PC-9 (cell line): ENCODE data around the gene TTC28. TPM values are rescaled to one million over a fixed set of nuclear protein-coding genes. Genes with fewer than 3 reads are reported as not detected.

ENCODE experiments used
- BruUV-seq: library from RNA; stranded (reverse); fragments of 400-500 nt; replicated peaks from 2 replicates; lab custom pipeline; 2021; lab: Mats Ljungman, UMichigan
- CTCF ChIA-PET: fragments of 300-600 bp; sonication (Branson Sonifier 250); formaldehyde crosslinking; loops from one replicate; lab custom pipeline; 2022; ENCODE audit warnings: antibody characterized with exemption; lab: Charles Lee
- POLR2A ChIA-PET: fragments of 300-600 bp; sonication (Branson Sonifier 250); formaldehyde crosslinking; loops from one replicate; lab custom pipeline; 2022; ENCODE audit warnings: antibody characterized with exemption; ENCODE audit not compliant: unreplicated experiment; lab: Charles Lee
- DNase-seq, 2 experiments: peaks; one replicate each; pipeline versions ENCODE4 v3.0.0 to v3.0.0-alpha.2; 2015 to 2022; ENCODE audit warnings: mixed read lengths in 1 of 2
- H2AFZ ChIP-seq: fragments of 200-600 bp; sonication (generic); 2 replicates; pipeline ENCODE4 v1.8.1; 2017; ENCODE audit warnings: antibody characterized with exemption
- H3F3A ChIP-seq: fragments of 200-600 bp; sonication (generic); 2 replicates; pipeline ENCODE4 v1.8.1; 2017; ENCODE audit warnings: antibody characterized with exemption, mild to moderate bottlenecking, low read depth; ENCODE audit not compliant: insufficient read depth
- H3K27ac ChIP-seq: fragments of 200-600 bp; sonication (generic); 2 replicates; pipeline ENCODE4 v1.6.1; 2016; ENCODE audit warnings: mixed run types
- H3K27me3 ChIP-seq: fragments of 200-600 bp; sonication (generic); 2 replicates; pipeline ENCODE4 v1.6.1; 2016; ENCODE audit warnings: low read depth, mixed run types; ENCODE audit not compliant: insufficient read depth
- H3K36me3 ChIP-seq: fragments of 200-600 bp; sonication (generic); 2 replicates; pipeline ENCODE4 v1.6.1; 2016; ENCODE audit warnings: low read depth, mixed run types
- H3K4me1 ChIP-seq: fragments of 200-600 bp; sonication (generic); replicated peaks from 2 replicates; pipeline ENCODE4 v1.6.1; 2016; ENCODE audit warnings: mixed run types; ENCODE audit not compliant: insufficient read depth
- H3K4me2 ChIP-seq: fragments of 200-600 bp; sonication (generic); 2 replicates; pipeline ENCODE4 v1.6.1; 2017; ENCODE audit warnings: mixed run types
- H3K4me3 ChIP-seq: fragments of 200-600 bp; sonication (generic); 2 replicates; pipeline ENCODE4 v1.6.1; 2016; ENCODE audit warnings: mixed run types
- H3K79me2 ChIP-seq: fragments of 200-600 bp; sonication (generic); 2 replicates; pipeline ENCODE4 v1.6.1; 2017; ENCODE audit warnings: low read depth, mixed run types
- H3K9me2 ChIP-seq: fragments of 200-600 bp; sonication (generic); 2 replicates; pipeline ENCODE4 v1.8.1; 2017; ENCODE audit warnings: mild to moderate bottlenecking; ENCODE audit not compliant: insufficient read depth
- H3K9me3 ChIP-seq: fragments of 200-600 bp; sonication (generic); 2 replicates; pipeline ENCODE4 v1.8.1; 2016; ENCODE audit warnings: low read depth; ENCODE audit not compliant: insufficient read depth
- H4K20me1 ChIP-seq: fragments of 200-600 bp; sonication (generic); 2 replicates; pipeline ENCODE4 v1.8.1; 2017; ENCODE audit not compliant: insufficient read depth
- CTCF ChIP-seq: fragments of 200-600 bp; sonication (generic); conservative IDR thresholded peaks from 2 replicates; pipeline ENCODE4 v1.6.1; 2017; ENCODE audit warnings: mixed run types, antibody characterized with exemption, mild to moderate bottlenecking, moderate library complexity
- EZH2 ChIP-seq: fragments of 200-600 bp; sonication (generic); IDR thresholded peaks from 2 replicates; pipeline ENCODE4 v1.8.0; 2017; ENCODE audit warnings: antibody characterized with exemption, low read depth
- intact Hi-C: fragments of 100-400 bp; cut with micrococcal nuclease; formaldehyde crosslinking; loops from one replicate; pipeline ENCODE4 v1.10.0; 2022; ENCODE audit not compliant: unreplicated experiment
- total RNA-seq: library from RNA; stranded (reverse); gene quantifications from 2 replicates; pipeline ENCODE4 v1.2.3, GENCODE V29; 2021

The TTC28 gene
- total RNA-seq, 1 experiment from 2014 or later = 6.7 TPM

- Histone ChIP-seq H3K4me2 (no peak overlapping the region), H3K4me3 (no peak overlapping the region), H3K27me3 (no peaks in the 10 kb centered on the region), H4K20me1 (no peaks in the 10 kb centered on the region), H2AFZ (no peak overlapping the region), H3K79me2 (no peaks in the 10 kb centered on the region), H3K36me3 (no peaks in the 10 kb centered on the region), H3K4me1 (0 out of 2 replicates have a peak, but pooled peaks cover 3% of the 10 kb centered on the region), H3K9me3 (no peaks in the 10 kb centered on the region), H3F3A (no peaks in the 10 kb centered on the region), H3K27ac (no peak overlapping the region), H3K9me2 (no peaks in the 10 kb centered on the region)
- ChIA-PET POLR2A (no interaction called here), CTCF (no interaction called here)
- intact Hi-C loops = no loop called here
- TF ChIP-seq CTCF = no peak
- TF ChIP-seq EZH2 = no peak
- no TSS peak for BruUV-seq
- DNase-seq = no peak
Observed at GRCh38 chr22:28430466-28431025, 249.1 kb downstream of the TTC28 start.

DNA sequence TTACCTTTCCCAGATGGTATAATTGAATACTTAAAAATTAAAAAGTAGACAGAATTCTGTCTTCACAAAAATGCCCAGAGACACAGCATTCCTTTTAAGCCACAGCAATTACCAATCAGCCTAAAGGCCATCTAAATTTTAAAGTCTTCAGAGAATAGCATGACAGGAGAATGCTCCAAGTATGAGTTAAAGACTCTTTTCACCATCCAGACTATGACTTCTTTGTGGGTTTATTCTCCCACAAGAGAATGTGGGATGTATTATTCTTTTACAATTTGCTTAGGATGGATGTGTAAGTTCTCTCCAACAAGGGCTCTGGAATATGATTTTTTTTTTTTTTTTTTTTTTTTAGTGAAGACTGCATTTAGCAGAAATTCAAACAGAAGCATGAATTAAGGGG is 249.9 kb downstream of the TTC28 start:
- Histone ChIP-seq H3F3A (no peaks in the 10 kb centered on the region; the same call in 1 of the 2 replicates), H3K27ac (no peak overlapping the region), H3K4me1 (peaks cover 8% of the 10 kb centered on the region; the same call in 1 of the 2 replicates), H3K79me2 (no peaks in the 10 kb centered on the region), H3K36me3 (no peaks in the 10 kb centered on the region), H3K9me2 (no peaks in the 10 kb centered on the region), H3K27me3 (no peaks in the 10 kb centered on the region), H4K20me1 (no peaks in the 10 kb centered on the region), H3K9me3 (no peaks in the 10 kb centered on the region), H3K4me2 (no peak overlapping the region), H3K4me3 (no peak overlapping the region), H2AFZ (no peak overlapping the region)
- TF ChIP-seq EZH2 (no peak), CTCF (no peak)
- CTCF ChIA-PET = no interaction called here
- intact Hi-C loops = no loop called here
- BruUV-seq = no TSS peak
- POLR2A ChIA-PET = no interaction called here
- no peak for DNase-seq

DNA sequence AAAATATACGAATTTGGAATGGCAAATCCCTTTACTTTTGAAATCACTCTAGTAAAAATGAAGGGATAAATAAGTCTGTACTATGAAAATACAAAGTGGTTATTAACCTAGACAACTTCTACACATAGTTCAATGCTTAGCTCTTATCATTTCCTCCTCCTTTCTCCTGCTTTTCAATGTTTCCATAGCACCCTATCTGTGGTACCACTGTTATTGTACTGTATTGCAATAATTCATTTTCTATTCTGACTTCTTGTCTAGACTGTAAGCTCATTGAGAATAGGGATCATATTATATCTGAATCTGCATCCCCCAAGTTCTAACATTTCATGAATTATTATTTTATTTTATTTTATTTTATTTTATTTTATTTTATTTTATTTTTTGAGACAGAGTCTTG is 251.4 kb downstream of the TTC28 start:
- Histone ChIP-seq H2AFZ (no peak overlapping the region), H3K9me2 (no peaks in the 10 kb centered on the region), H3F3A (no peaks in the 10 kb centered on the region; the same call in 1 of the 2 replicates), H3K36me3 (no peaks in the 10 kb centered on the region), H3K4me1 (peaks cover 16% of the 10 kb centered on the region; the same call in 1 of the 2 replicates), H3K79me2 (no peaks in the 10 kb centered on the region), H3K4me2 (no peak overlapping the region), H3K4me3 (no peak overlapping the region), H3K9me3 (no peaks in the 10 kb centered on the region), H3K27ac (no peak overlapping the region), H4K20me1 (no peaks in the 10 kb centered on the region), H3K27me3 (no peaks in the 10 kb centered on the region)
- DNase-seq = no peak
- intact Hi-C loops = no loop called here
- POLR2A ChIA-PET = no interaction called here
- TF ChIP-seq CTCF (no peak), EZH2 (no peak)
- CTCF ChIA-PET = no interaction called here
- no TSS peak for BruUV-seq
